Vagina (tissue), 2 donors: Measurements from ENCODE around the gene MCM3AP. TPM values are rescaled to one million over a fixed set of nuclear protein-coding genes. Genes with fewer than 3 reads are reported as not detected.

Experiments used
- DNase-seq, 2 donors: peaks; one replicate each; pipeline ENCODE4 v3.0.0-alpha.2; 2017; ENCODE audit errors: extremely low spot score in 2 of 2
- H3K27ac ChIP-seq: fragments of 200-600 bp; sonication (generic); one replicate; pipeline ENCODE4 v1.5.1; 2019
- H3K27me3 ChIP-seq: fragments of 200-600 bp; sonication (generic); one replicate; pipeline ENCODE4 v1.5.1; 2019
- H3K36me3 ChIP-seq, 2 donors: fragments of 200-600 bp; sonication (generic); one replicate each; pipeline ENCODE4 v1.5.1; 2017 to 2019
- H3K4me1 ChIP-seq: fragments of 200-600 bp; sonication (generic); one replicate; pipeline ENCODE4 v1.5.1; 2019
- H3K4me3 ChIP-seq, 2 donors: fragments of 200-600 bp; sonication (generic); 1 replicate in 1 of 2; 2 replicates in 1 of 2; pipeline ENCODE4 v1.5.1; 2016 to 2019
- H3K9me3 ChIP-seq: fragments of 200-600 bp; sonication (generic); one replicate; pipeline ENCODE4 v1.5.1; 2019
- POLR2A ChIP-seq, 2 donors: fragments of 450-650 bp; IDR thresholded peaks; one replicate each; pipeline ENCODE4 v1.6.1; 2017; ENCODE audit warnings: antibody characterized with exemption in 2 of 2, mild to moderate bottlenecking in 2 of 2, moderate library complexity in 2 of 2
- POLR2AphosphoS5 ChIP-seq, 2 donors: sonication (generic); formaldehyde crosslinking; IDR thresholded peaks; one replicate each; pipeline ENCODE4 v1.9.0; 2017; ENCODE audit warnings: antibody characterized with exemption in 2 of 2, mild to moderate bottlenecking in 2 of 2, low read depth in 1 of 2; ENCODE audit not compliant: insufficient read depth in 1 of 2
- intact Hi-C: fragments of 100-400 bp; cut with DNase I; formaldehyde crosslinking; loops from one replicate; pipeline ENCODE4 v1.15.1; 2023
- total RNA-seq: library from RNA; depleted of rRNA; stranded (reverse); fragments of >200 nt; gene quantifications from one replicate; pipeline ENCODE4 v1.2.3, GENCODE V29; 2016
- TF ChIP-seq, protein P1 (sequence below), 3 experiments: fragments of 450-650 bp in 2 of 3; fragments of 200-600 bp in 1 of 3; sonication (generic) in 1 of 3; IDR thresholded peaks; one replicate each; pipeline ENCODE4 v1.5.1; 2017 to 2019; ENCODE audit warnings: antibody characterized with exemption in 3 of 3, mild to moderate bottlenecking in 2 of 3, moderate library complexity in 2 of 3

Gene MCM3AP
- total RNA-seq, 1 donor from 2014 or later = 115 TPM

DNA sequence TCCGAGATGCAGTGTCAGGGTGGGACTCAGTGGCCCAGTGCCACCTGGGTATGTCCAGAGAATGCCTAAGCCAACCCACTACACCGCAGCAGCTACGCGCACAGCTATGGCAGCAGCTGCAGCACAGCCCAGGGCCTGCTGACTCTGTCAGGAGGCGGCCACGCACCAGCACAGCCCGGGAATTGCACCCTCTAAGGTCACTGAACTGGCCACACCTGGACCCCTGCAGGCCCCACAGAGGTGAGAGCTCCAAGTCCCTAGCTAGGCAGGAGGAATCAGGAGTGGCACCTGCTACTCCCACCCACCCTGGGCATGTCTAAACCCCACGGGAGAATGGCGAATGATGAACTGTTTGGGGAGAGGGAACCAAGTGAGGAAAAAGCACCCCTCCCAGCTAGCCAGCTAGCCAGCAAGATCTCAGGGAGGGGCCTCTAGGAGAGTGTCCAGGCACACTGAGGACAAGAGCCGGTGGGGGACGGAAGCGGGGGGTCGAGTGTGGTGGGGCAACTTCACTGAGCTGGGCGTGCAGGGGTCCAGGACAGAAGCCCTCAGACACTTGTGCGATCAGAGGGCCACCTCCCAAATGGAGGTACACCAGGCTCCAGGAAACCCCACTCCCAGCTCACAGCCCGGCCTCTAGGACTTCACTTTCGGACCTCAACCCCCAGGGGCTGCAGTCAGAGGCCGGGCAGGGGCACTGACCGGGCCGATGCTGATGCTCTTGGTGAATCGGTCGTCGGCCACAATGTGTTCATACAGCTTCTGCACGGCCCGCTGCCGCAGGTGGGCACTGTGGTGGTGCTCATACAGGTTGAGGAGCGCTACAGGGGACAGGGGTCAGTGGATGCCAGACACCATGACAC is 70.7 kb downstream of the MCM3AP start:
- Histone ChIP-seq H3K36me3 (peaks cover 0 to 58% of the 10 kb centered on the region in 2 donors), H3K27ac (no peak overlapping the region), H3K9me3 (no peaks in the 10 kb centered on the region), H3K4me1 (no peaks in the 10 kb centered on the region), H3K27me3 (no peaks in the 10 kb centered on the region), H3K4me3 (no peak overlapping the region)
- TF ChIP-seq POLR2AphosphoS5 (IDR thresholded peaks at IDR 0.05; ENCODE audit: insufficient read depth in 1 of 2, low read depth in 1 of 2) (no peak), POLR2A (IDR thresholded peaks at IDR 0.05) (no peak)
- TF ChIP-seq, protein P1, sequence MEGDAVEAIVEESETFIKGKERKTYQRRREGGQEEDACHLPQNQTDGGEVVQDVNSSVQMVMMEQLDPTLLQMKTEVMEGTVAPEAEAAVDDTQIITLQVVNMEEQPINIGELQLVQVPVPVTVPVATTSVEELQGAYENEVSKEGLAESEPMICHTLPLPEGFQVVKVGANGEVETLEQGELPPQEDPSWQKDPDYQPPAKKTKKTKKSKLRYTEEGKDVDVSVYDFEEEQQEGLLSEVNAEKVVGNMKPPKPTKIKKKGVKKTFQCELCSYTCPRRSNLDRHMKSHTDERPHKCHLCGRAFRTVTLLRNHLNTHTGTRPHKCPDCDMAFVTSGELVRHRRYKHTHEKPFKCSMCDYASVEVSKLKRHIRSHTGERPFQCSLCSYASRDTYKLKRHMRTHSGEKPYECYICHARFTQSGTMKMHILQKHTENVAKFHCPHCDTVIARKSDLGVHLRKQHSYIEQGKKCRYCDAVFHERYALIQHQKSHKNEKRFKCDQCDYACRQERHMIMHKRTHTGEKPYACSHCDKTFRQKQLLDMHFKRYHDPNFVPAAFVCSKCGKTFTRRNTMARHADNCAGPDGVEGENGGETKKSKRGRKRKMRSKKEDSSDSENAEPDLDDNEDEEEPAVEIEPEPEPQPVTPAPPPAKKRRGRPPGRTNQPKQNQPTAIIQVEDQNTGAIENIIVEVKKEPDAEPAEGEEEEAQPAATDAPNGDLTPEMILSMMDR (IDR thresholded peaks at IDR 0.05) = no peak
- DNase-seq = no peak
- intact Hi-C loops = no loop called here

GRCh38 chr21:46213620-46214286 is 71.7 kb downstream of the MCM3AP start:
- H3K4me3 ChIP-seq = no peak overlapping the region
- intact Hi-C loops = no loop called here
- H3K27me3 ChIP-seq = no peaks in the 10 kb centered on the region
- H3K4me1 ChIP-seq = no peaks in the 10 kb centered on the region
- no peak overlapping the region for H3K27ac ChIP-seq
- H3K9me3 ChIP-seq = no peaks in the 10 kb centered on the region
- DNase-seq = no peak
- TF ChIP-seq POLR2AphosphoS5 (IDR thresholded peaks at IDR 0.05; ENCODE audit: insufficient read depth in 1 of 2, low read depth in 1 of 2) (no peak), POLR2A (IDR thresholded peaks at IDR 0.05) (no peak)
- TF ChIP-seq, protein P1 (IDR thresholded peaks at IDR 0.05) = no peak
- H3K36me3 ChIP-seq = peaks cover 0 to 57% of the 10 kb centered on the region in 2 donors

DNA sequence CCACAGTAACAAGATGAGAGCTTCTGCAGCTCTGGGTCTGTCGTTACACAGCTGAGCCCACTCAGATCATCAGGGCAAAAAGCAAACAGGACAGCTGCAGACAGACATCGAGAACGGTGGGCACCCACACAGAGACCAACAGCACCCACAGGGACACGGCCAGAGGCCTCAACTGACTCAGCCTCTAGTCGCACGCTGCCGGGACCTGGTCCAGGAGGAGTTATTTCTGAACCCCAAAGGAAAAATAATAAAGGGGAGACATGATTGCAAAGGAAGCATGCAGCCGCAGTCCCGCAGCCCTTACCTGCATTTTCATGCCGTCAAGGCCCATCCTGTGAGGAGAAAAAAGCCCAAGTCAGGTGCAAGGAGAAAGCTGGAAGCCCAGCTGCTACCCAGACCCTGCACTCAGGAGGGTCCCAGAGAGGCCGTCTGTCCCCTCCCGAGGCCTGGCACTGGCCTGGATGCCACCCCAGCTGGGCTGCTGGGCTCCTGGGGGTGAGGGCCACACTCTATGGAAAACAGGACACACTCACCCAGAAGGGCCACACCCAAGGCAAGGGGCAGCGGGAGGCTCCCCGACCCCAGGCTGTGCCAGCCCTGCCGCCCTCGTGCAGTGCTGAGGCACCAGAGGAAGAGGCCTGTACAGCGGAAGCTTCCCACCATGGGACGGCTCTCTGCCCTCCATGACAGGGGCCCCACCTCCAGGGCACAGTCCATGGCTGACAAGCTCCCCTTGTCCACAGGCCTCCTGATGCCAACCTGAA is 72.5 kb downstream of the MCM3AP start:
- no peak for DNase-seq
- no peak overlapping the region for H3K4me3 ChIP-seq
- no peak overlapping the region for H3K27ac ChIP-seq
- H3K27me3 ChIP-seq = no peaks in the 10 kb centered on the region
- H3K9me3 ChIP-seq = no peaks in the 10 kb centered on the region
- TF ChIP-seq, protein P1 (IDR thresholded peaks at IDR 0.05) = no peak
- TF ChIP-seq POLR2AphosphoS5 (IDR thresholded peaks at IDR 0.05; ENCODE audit: insufficient read depth in 1 of 2, low read depth in 1 of 2) (no peak), POLR2A (IDR thresholded peaks at IDR 0.05) (no peak)
- intact Hi-C loops = no loop called here
- no peaks in the 10 kb centered on the region for H3K4me1 ChIP-seq
- peaks cover 0 to 65% of the 10 kb centered on the region in 2 donors for H3K36me3 ChIP-seq

GRCh38 chr21:46211786-46212720 is 73.4 kb downstream of the MCM3AP start:
- intact Hi-C loops = no loop called here
- peaks cover 0 to 73% of the 10 kb centered on the region in 2 donors for H3K36me3 ChIP-seq
- no peaks in the 10 kb centered on the region for H3K9me3 ChIP-seq
- no peak overlapping the region for H3K27ac ChIP-seq
- no peaks in the 10 kb centered on the region for H3K4me1 ChIP-seq
- TF ChIP-seq, protein P1 (IDR thresholded peaks at IDR 0.05) = no peak
- TF ChIP-seq POLR2A (IDR thresholded peaks at IDR 0.05) (no peak), POLR2AphosphoS5 (IDR thresholded peaks at IDR 0.05; ENCODE audit: insufficient read depth in 1 of 2, low read depth in 1 of 2) (no peak)
- no peak overlapping the region for H3K4me3 ChIP-seq
- DNase-seq = no peak
- H3K27me3 ChIP-seq = no peaks in the 10 kb centered on the region
